HCT116 (cell line): ENCODE results near the gene TGFBR3. TPM values are rescaled to one million over a fixed set of nuclear protein-coding genes. Genes with fewer than 3 reads are reported as not detected.

Source experiments
- ATAC-seq: fragments of 200-7000 bp; cut with Tn5 transposase; 2 replicates; pipeline ENCODE4 v1.9.1; 2020; ENCODE audit warnings: mild to moderate bottlenecking, moderate library complexity
- BruUV-seq: library from RNA; stranded (reverse); fragments of 400-500 nt; replicated peaks from 2 replicates; lab custom pipeline; 2021; lab: Mats Ljungman, UMichigan
- CTCF ChIA-PET: fragments of 300-600 bp; sonication (Branson Sonifier 250); formaldehyde crosslinking; loops from one replicate; lab custom pipeline; 2021; ENCODE audit warnings: antibody characterized with exemption; lab: Charles Lee
- POLR2A ChIA-PET: fragments of 300-600, 350-600 bp; sonication (Branson Sonifier 250); formaldehyde crosslinking; loops from one replicate; lab custom pipeline; 2021; ENCODE audit warnings: antibody characterized with exemption; lab: Charles Lee
- RAD21 ChIA-PET, 2 experiments: fragments of 300-600 bp; sonication (Branson Sonifier 250); formaldehyde crosslinking; loops; one replicate each; lab custom pipeline; 2023; ENCODE audit warnings: low total read pairs in 2 of 2; ENCODE audit not compliant: uncharacterized antibody in 2 of 2, unreplicated experiment in 2 of 2, low non-redundant PET in 1 of 2; lab: Charles Lee
- DNase-seq: peaks from one replicate; pipeline ENCODE4 v3.0.0-alpha.2; 2010; ENCODE audit warnings: low read depth, low spot score
- H2AFZ ChIP-seq: fragments of 200-600 bp; shearing (Covaris generic), sonication (generic); 2 replicates; pipeline ENCODE4 v1.6.1; 2017; ENCODE audit warnings: low read depth, mixed run types, mixed read lengths, antibody characterized with exemption, low read length; ENCODE audit not compliant: poor library complexity, severe bottlenecking
- H3K27ac ChIP-seq: 2 replicates; pipeline ENCODE4 v1.5.1; 2012; ENCODE audit warnings: low read depth, low read length
- H3K27me3 ChIP-seq: fragments of 200-600 bp; sonication (generic); 2 replicates; pipeline ENCODE4 v1.6.1; 2016; ENCODE audit warnings: mixed run types, low read length, mixed read lengths; ENCODE audit not compliant: insufficient read depth
- H3K36me3 ChIP-seq, 2 experiments: fragments of 200-500 bp in 1 of 2; fragments of 200-600 bp in 1 of 2; sonication (Bioruptor generic) in 1 of 2; sonication (generic) in 1 of 2; 2 replicates each; pipeline versions ENCODE4 v1.5.1 to v1.6.1; 2014 to 2016; ENCODE audit warnings: low read length in 2 of 2, inconsistent platforms in 1 of 2, mixed read lengths in 1 of 2, mixed run types in 1 of 2; ENCODE audit not compliant: insufficient read depth in 2 of 2, control insufficient read depth in 1 of 2
- H3K4me1 ChIP-seq, 2 experiments: fragments of 200-600 bp in 1 of 2; sonication (generic) in 1 of 2; 2 replicates each; pipeline versions ENCODE4 v1.5.1 to v1.6.1; 2012 to 2017; ENCODE audit warnings: low read length in 2 of 2, inconsistent platforms in 1 of 2, mild to moderate bottlenecking in 1 of 2, mixed read lengths in 1 of 2, mixed run types in 1 of 2, moderate library complexity in 1 of 2; ENCODE audit not compliant: insufficient read depth in 2 of 2, control insufficient read depth in 1 of 2
- H3K4me2 ChIP-seq: fragments of 200-600 bp; sonication (generic); 2 replicates; pipeline ENCODE4 v1.6.1; 2017; ENCODE audit warnings: mixed run types, low read length, mixed read lengths
- H3K4me3 ChIP-seq, 2 experiments: fragments of 200-600 bp in 1 of 2; sonication (generic) in 1 of 2; replicated peaks in 1 of 2; 2 replicates each; pipeline ENCODE4 v1.5.1; 2011 to 2016; ENCODE audit warnings: low read length in 2 of 2, control low read depth in 1 of 2, low read depth in 1 of 2, mild to moderate bottlenecking in 1 of 2, mixed read lengths in 1 of 2, mixed run types in 1 of 2
- H3K79me2 ChIP-seq: fragments of 200-600 bp; sonication (generic); 2 replicates; pipeline ENCODE4 v1.6.1; 2017; ENCODE audit warnings: mild to moderate bottlenecking, mixed run types, low read length, moderate library complexity, mixed read lengths; ENCODE audit not compliant: insufficient read depth
- H3K9ac ChIP-seq: fragments of 200-600 bp; sonication (generic); 2 replicates; pipeline ENCODE4 v1.6.1; 2016; ENCODE audit warnings: low read length, mixed read lengths
- H3K9me2 ChIP-seq: fragments of 200-600 bp; sonication (generic), shearing (Covaris generic); 2 replicates; pipeline ENCODE4 v1.6.1; 2017; ENCODE audit warnings: mixed run types, mild to moderate bottlenecking, moderate library complexity; ENCODE audit not compliant: insufficient read depth
- H3K9me3 ChIP-seq, 2 experiments: fragments of 200-500 bp in 1 of 2; fragments of 200-600 bp in 1 of 2; sonication (Bioruptor generic) in 1 of 2; sonication (generic) in 1 of 2; 2 replicates each; pipeline ENCODE4 v1.6.1; 2014 to 2017; ENCODE audit warnings: low read length in 2 of 2, mixed read lengths in 2 of 2, inconsistent platforms in 1 of 2, low read depth in 1 of 2, mild to moderate bottlenecking in 1 of 2, mixed run types in 1 of 2, moderate library complexity in 1 of 2; ENCODE audit not compliant: control insufficient read depth in 1 of 2, insufficient read depth in 1 of 2
- H4K20me1 ChIP-seq: fragments of 200-600 bp; sonication (generic), shearing (Covaris generic); 2 replicates; pipeline ENCODE4 v1.6.1; 2017; ENCODE audit warnings: mixed run types, mild to moderate bottlenecking, moderate library complexity; ENCODE audit not compliant: insufficient read depth
- CBX3 ChIP-seq: IDR thresholded peaks from 2 replicates; pipeline ENCODE4 v1.6.1; 2012; ENCODE audit warnings: low read depth
- CEBPB ChIP-seq: IDR thresholded peaks from 2 replicates; pipeline ENCODE4 v1.6.1; 2012; ENCODE audit warnings: low read depth
- CTCF ChIP-seq, 3 experiments: fragments of 200-600 bp in 1 of 3; sonication (generic) in 1 of 3; IDR thresholded peaks in 2 of 3; conservative IDR thresholded peaks in 1 of 3; 2 replicates each; pipeline ENCODE4 v1.5.1; 2012 to 2017; ENCODE audit warnings: low read depth in 2 of 3, low read length in 2 of 3, antibody characterized with exemption in 1 of 3, borderline replicate concordance in 1 of 3, control low read depth in 1 of 3, mild to moderate bottlenecking in 1 of 3, mixed read lengths in 1 of 3, mixed run types in 1 of 3, moderate library complexity in 1 of 3; ENCODE audit not compliant: insufficient read depth in 1 of 3
- EGR1 ChIP-seq: IDR thresholded peaks from 2 replicates; pipeline ENCODE4 v1.6.1; 2012; ENCODE audit warnings: low read depth
- FOSL1 ChIP-seq: IDR thresholded peaks from 2 replicates; pipeline ENCODE4 v1.6.1; 2012; ENCODE audit warnings: low read depth
- JUND ChIP-seq: IDR thresholded peaks from 2 replicates; pipeline ENCODE4 v1.6.1; 2012
- POLR2AphosphoS5 ChIP-seq: IDR thresholded peaks from 2 replicates; pipeline ENCODE4 v1.6.1; 2011; ENCODE audit warnings: mild to moderate bottlenecking, low read depth, low read length, moderate library complexity
- ZFX ChIP-seq: fragments of 450-650 bp; IDR thresholded peaks from 2 replicates; pipeline ENCODE4 v1.6.1; 2017
- intact Hi-C: fragments of 100-400 bp; cut with micrococcal nuclease; formaldehyde crosslinking; loops from 2 replicates; pipeline ENCODE4 v1.10.0; 2022
- total RNA-seq: library from RNA; stranded (reverse); gene quantifications from one replicate; pipeline ENCODE4 v1.2.1, GENCODE V29; 2021; ENCODE audit not compliant: unreplicated experiment

The TGFBR3 gene
- total RNA-seq, 1 experiment from 2014 or later, result 7.1 TPM

DNA sequence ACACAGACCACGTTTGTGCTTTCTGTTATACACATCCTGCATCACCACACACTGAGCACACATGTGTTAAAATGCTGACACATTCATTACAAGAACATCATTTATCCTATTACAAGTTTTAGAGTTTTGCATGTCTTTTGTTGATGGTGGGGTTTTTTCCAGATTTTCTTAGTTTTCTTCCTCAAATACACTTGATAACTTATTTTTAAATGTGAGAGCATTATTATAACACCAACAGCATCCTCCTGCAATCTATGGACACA, 67.3 kb downstream of the TGFBR3 start (continued):
- no peak for TF ChIP-seq CTCF (IDR thresholded peaks at IDR 0.05 in 2 of 3, conservative IDR thresholded peaks at IDR 0.05 in 1 of 3; ENCODE audit: borderline replicate concordance in 1 of 3, insufficient read depth in 1 of 3, low read depth in 2 of 3, low read length in 2 of 3)

- no peak overlapping the region for H2AFZ ChIP-seq
- ATAC-seq (no peak), DNase-seq (no peak)
- BruUV-seq, result no TSS peak
- H3K4me3 ChIP-seq, result no peak overlapping the region
- no peaks in the 10 kb centered on the region for H3K79me2 ChIP-seq
- no peaks in the 10 kb centered on the region for H3K9me2 ChIP-seq
- H4K20me1 ChIP-seq, result no peaks in the 10 kb centered on the region
- ChIA-PET RAD21 (no interaction called here), CTCF (no interaction called here), POLR2A (no interaction called here)
- H3K4me1 ChIP-seq, result no peaks in the 10 kb centered on the region
- TF ChIP-seq CBX3, result no peak
- no peak for TF ChIP-seq FOSL1
- TF ChIP-seq POLR2AphosphoS5, result no peak
- TF ChIP-seq ZFX, result no peak
- no peak for TF ChIP-seq JUND
- no peak for TF ChIP-seq CEBPB
- no peak for TF ChIP-seq EGR1
- no peaks in the 10 kb centered on the region for H3K27me3 ChIP-seq
- H3K9me3 ChIP-seq, result no peaks in the 10 kb centered on the region
- no peak overlapping the region for H3K27ac ChIP-seq
- H3K9ac ChIP-seq, result no peak overlapping the region
- intact Hi-C loops, result no loop called here
- no peak overlapping the region for H3K4me2 ChIP-seq
- H3K36me3 ChIP-seq, result no peaks in the 10 kb centered on the region
Observed at GRCh38 chr1:91817211-91817905, 68.6 kb downstream of the TGFBR3 start.
